RPMI8226 (cell line): ENCODE data around the gene ABHD1.

Experiments used
- DNase-seq: peaks from one replicate; pipeline ENCODE4 v3.0.0-alpha.2; 2015

ABHD1 gene

DNA sequence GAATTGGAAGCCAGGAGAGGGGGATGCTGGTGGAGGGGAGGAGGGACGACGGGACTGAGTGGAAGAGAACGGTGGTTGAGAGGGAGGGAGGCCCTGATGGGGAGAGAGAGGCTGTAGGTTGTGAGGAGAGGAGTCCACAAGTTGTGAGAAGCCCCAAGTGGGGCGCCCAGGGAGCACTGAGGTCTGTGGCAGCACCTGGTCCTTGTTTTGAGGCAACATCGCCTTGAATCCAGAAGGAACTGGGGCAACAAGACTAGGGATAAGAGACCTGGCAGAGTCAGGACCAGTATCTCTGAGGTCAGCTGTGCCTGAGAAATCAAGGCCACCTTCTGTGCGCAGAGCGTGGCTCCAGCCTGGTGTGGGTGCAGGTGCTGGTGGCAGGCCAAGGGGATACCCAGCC, 14.5 kb downstream of the ABHD1 start:
- no peak for DNase-seq

DNA sequence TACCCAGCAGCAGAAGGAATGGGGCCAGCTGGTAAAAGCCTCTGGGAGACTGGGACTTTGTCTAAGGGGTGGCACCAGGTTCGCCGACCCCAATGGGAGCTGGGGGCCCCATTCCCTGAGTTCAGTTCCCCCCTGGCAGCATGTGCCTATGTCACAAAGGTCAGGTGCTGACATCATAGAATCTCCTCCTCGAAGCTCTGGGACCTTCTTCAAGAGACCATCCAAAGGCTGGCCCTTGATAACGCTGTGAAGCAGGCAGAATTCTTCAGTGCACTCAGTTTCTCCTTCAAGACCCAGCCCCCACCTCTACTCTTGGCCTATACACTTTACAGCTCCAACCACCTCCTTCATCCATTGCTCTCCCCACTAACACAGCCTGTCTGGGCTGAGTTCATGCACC, 15.7 kb downstream of the ABHD1 start, which contains the start of gene PRR30:
Gene PRR30 (minus strand): TSS at position 101 of the 400 bp plus-strand sequence. CDS start 1,081 bp downstream, outside the sequence.
- no peak for DNase-seq

DNA sequence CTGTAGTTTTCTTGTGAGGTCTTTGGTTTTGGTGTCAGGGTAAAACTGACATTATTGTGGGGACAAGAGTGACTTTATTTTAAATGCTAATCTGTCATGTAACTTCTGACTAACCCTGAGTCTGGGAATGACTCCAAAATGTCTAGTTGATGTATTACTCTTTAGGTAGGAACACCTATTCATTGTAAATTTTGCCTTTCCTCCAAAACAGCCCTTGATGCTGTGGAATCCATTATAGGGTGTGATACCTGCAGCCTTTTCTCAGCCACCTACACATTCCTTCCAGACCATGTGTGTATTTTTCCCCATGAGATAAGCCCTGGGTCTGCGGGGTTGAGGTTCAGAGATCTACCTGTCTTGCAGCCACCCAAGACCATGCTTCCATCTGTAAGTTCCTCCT, 19.7 kb downstream of the ABHD1 start:
- DNase-seq = no peak

DNA sequence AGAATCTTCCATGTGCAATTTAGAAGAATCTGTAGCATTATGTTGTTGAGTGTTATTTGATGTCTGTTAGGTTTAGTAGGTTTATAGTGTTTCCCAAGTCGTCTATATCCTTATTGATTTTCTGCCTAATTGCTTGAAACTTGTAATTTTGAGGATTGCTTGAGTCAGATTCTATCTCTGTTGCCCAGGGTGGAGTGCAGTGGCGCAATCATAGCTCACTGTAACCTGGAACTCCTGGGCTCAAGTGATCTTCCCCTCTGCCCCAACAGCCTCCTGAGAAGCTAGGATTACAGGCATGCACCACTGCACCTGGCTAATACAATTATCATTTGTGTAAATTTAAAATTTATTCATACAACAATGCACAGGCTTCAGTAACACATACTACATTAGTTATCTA, 22.1 kb downstream of the ABHD1 start:
- DNase-seq = no peak

DNA sequence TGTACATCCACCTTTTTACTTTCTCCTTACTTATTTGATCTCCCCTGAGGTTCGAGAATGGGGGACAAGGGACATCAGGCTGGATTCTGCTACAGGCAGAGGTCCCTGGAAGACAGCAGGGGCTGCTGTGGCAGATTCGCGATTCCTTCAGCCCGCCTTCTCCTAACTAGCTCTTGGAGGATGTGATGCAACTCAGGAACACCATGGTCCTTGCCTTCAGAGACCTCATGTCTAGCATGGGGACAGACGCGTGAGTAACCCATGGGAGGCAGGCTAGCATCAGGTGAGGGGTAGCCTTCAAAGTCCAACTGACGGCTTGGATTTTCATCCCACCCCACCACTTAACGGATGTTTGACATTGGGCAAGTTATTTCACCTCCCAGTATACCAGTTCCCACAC, 24.3 kb downstream of the ABHD1 start:
- no peak for DNase-seq

DNA sequence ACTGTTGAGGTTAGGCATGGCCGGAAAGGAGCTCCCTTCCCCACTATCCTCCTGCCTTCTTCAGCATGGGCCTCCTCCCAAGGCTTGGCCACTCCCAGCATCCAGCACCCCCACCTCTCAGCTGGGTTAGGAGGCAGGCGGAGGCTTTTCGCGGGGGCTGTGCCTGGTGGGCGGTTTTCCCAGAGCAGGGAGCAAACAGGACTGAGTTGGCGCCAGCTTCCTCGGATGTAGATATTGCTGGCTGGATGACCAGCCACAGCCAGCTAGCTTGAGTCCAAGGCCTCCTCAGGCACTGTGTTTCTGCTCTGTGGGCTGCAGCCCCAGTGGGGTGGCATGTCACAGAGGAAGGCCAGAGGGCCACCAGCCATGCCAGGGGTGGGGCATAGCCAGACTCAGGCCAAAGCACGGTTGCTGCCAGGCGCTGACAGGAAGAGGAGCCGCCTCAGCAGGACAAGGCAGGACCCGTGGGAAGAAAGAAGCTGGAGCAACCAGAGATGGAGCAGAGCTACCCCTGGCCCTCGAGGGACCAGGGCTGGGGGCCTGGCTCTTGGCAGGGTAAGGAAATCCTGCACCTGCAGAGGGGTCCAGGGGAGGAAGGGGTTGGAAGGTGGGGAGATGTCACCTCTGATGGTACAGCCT, 25.3 kb downstream of the ABHD1 start, which contains the start of gene TCF23:
Gene TCF23 (plus strand): TSS at position 204 of the 639 bp plus-strand sequence. CDS start 130 bp downstream, at position 334.
- no peak for DNase-seq

DNA sequence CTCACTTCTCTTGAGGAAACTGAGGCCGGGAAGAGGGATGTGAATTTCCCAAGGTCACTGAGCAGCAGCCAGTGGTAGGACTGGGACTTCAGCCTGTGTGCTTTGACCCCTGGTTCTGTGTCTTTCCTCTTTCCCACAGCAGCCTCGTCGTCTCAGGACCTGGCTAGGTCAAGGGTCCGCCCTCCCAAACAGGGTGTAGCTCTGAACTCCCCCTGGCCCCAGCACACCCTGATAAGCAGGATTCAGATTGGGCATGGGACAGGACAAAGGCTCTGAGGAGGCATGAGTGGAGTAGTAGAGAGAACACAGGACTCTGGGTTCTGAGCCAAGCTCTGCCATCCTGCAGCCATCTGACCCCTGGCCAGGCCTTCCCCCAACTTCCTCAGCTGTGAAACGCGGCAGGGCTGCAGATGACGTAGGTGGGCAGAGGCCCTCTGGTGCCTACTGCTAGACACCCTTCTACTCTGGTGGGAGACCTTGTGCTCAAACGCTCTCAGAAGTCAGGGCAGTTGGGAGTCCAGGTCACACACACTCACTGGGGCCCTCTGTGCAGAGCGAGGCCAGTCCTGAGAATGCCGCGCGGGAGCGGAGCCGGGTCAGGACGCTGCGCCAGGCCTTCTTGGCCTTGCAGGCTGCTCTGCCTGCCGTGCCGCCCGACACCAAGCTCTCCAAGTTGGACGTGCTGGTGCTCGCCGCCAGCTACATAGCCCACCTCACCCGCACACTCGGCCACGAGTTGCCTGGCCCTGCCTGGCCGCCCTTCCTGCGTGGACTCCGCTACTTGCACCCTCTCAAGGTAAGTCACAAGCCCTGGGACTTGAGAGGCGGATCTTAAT, 26.2 kb downstream of the ABHD1 start:
- DNase-seq = no peak

DNA sequence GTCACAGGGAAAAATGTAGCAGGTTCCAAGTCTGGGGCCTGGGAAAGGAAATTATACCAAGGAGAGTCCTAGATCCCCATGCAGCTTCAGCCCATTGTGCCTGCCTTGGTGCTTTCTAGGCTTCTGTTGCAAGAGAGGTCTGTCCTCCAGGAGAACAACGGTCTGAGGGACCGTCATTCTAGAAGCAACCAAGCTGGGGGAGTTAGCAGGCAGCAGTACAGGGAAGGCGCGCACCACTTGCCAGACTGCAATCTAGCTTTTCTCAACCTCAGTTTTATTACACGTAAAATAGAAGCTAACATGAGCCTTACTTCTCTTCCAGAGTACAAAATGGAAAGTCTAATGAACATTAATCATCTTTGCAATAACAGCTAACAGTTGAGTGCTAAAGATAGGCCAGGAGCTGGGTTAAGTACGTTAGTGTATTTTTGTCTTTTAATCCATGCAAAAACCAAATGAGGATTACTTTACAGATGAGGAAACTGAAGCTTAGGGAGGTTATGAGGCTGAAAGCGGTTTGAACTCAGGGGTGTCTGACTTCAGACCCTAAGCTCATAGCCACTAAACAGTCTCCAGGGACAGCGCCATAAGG, 27.1 kb downstream of the ABHD1 start:
- DNase-seq = no peak

DNA sequence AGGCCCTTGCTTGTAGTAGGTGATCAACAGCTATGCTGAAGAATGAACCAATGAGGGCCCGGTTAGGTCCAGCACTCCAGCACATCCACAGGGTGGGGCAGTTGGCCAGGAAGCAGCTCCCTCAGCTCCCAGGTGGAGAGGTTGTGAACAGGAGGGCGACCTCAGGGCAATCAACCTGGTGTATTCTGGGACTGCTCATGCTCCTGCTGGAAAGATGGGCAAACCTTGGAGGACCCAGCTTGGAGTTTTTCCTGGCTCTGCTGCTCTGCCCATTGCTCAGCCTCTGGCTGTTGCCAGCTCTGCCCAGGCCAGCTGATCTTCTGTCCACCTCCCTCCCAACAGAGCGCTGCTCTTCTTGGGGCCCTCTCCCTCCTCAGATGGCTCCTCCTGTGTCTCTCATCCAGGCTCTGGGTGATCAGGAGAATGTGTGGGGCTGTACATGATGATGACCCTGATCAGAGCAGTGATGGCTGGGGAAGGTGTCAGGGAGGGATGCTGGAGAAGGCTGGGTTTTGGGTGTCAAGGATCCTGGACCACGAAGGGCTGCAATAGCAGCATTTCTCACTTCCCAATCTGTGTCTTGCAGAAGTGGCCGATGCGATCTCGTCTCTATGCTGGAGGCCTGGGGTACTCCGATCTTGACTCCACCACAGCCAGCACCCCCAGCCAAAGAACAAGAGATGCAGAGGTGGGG, 28.6 kb downstream of the ABHD1 start:
- peak; percentile 53 for DNase-seq

DNA sequence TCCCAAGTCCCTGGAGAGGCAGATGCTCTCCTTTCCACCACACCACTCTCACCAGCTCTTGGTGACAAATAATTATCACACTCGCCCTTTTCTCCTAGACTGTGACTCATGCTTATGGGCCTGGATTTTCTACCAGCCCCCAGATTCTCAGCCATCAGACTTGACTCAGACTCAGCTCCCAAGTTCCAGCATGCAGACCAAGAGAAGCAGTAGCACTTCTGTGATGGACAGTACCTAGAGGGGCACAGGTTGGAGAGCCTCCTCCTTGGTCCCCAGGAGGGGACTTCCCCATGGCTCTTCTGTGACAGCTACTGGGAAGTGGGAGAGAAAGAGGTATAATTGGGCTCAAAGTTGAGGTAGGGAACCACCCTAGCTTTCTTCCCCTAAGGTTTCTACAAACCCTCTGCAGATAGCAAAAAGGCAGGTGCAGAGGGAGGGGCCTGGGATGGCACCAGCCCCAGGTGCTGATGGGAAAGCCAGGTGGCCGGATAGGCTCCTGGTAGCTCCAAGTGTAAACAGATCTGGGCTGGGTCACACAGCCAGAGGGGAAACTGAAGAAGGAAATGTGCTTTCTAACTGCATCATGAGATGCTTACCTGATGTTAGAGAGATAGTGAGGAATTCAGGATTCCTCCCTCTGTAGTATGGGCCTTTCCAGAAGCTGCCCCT, 29.3 kb downstream of the ABHD1 start:
- peak; percentile 95 for DNase-seq

DNA sequence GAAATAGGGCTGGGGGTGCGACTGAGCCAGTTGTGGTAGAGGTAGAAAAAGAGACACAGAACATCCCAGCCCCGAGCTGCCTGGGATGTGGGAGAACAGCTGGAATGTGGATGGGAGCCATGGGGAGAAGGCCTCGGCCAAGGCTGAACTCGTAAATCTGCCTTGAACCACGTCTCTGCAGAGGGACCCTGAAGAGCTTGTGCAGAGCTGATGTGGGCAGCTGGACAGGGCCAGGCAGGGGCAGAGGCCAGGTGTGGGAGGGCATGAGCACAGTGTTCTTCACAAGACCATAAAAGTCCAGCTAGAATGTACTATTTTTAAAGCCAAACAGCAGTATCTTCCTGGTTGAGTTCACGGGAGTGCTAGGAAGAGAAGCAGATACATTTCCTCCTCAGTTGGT, 30.9 kb downstream of the ABHD1 start:
- no peak for DNase-seq

DNA sequence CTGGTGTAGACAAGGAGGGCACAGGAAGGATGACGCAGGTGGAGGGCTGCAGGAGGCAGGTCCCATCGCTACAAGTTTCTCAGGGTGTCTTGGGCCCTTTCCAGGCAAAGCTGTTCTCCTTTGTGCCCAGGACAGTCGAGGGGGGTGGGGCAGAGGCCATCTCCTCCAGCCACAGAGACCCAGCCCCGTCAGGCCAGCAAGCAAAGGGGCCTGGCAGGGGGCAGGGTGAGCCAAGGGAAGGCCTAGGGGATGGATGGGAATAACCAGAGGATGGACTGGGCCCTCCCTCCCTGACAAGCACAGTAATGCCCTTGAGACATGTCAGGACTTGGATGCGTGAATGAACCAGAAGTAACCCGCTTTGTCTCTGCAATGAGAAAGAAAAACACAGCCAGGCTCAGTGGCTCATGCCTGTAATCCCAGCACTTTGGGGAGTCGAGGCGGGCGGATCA, 31.5 kb downstream of the ABHD1 start:
- no peak for DNase-seq

DNA sequence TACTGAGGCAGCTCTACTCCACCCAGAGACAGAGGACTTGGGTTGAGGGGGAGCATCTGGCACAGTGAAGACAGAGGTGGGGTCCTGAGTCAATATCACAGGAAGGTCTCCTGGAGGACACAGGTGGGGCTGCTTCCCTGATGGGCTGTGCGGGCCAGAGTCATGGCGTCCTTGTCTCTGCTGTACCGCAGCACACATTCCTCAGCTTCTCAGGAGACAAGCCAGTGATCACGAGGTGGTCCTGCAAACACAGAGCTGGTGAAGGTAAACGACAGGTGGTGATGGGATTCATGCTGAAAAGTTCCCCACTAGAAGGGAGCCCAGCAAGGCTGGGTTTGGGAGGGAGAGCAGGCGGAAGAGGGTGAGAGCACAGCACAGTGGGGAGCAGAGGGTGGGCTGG, 34.9 kb downstream of the ABHD1 start:
- no peak for DNase-seq

DNA sequence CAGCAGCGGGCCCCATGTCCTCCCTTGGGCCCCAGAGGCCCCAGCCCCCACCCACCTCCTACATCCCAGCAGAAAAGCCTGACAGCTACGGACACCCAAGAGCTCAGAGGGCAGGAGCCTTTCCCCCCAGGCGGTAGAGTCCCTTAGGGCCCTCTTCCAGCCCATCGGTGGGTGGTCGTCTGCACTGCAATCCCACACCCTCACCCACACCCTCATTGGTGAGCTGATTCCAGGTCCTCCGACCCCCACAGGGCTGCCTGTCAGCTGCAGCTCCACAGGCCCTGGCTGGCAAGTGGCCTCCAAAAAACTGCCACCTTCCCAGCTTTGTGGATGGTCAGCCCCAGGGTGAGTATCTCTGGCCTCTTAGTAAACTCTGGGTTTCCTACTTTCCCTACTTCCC, 35.7 kb downstream of the ABHD1 start:
- no peak for DNase-seq

DNA sequence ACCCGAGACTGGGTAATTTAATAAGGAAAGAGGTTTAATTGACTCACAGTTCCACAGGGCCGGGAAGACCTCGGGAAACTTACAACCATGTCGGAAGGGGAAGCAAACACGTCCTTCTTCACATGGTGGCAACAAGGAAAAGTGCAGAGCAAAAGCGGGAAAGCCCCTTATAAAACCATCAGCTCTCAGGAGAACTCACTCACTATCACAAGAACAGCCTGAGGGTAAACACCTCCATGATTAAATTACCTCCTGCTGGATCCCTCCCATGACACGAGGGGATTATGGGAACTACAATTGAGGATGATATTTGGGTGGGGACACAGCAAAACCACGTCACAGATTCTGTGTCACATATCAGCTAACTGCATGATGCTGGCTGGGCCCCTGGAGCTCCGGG, 36.6 kb downstream of the ABHD1 start:
- no peak for DNase-seq

DNA sequence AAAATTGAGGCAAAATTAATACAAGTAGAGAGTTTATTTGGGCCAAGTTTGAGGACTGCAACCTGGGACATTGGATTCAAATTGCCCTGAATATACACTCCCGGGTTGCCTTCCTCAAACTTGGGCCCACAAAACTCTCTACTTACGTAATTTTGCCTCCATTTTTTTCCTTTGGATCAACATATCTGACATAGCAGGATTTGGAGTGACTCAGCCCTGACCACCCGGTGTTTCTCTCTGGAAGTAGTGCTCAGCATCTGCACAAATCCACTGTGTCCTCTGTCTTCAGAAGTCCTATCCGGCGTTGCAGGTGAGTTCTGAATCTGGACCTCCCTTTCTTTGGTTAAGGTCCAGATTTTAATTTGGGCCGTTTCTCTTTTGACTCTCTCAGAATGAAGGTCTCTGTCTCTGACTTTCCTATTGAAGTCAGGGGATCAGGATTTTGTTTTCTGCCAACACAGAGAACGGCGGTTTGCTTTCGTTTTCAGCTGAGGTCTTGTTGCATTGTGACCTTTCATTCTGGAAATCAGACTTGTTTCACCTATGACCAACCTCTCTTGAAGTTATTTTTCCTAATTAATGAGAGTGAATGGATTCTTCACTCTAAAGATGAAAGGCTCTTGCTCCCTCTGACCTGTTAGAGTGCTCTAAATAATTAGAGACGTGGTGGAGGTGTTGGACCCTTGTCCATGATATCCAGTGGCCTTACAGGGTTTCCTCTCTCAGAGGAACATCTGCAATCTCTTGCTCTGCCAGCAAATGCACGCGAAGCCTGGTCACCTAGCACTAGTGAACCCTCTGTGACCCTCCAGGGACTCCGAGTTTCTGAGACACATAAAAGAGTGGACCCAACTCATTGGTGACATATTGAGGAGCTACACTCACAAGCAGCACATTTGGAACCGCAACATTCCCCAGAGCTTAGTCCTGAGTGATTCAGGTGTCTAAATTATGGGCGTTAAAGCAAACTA, 38.8 kb downstream of the ABHD1 start:
- DNase-seq = peak; percentile 86

DNA sequence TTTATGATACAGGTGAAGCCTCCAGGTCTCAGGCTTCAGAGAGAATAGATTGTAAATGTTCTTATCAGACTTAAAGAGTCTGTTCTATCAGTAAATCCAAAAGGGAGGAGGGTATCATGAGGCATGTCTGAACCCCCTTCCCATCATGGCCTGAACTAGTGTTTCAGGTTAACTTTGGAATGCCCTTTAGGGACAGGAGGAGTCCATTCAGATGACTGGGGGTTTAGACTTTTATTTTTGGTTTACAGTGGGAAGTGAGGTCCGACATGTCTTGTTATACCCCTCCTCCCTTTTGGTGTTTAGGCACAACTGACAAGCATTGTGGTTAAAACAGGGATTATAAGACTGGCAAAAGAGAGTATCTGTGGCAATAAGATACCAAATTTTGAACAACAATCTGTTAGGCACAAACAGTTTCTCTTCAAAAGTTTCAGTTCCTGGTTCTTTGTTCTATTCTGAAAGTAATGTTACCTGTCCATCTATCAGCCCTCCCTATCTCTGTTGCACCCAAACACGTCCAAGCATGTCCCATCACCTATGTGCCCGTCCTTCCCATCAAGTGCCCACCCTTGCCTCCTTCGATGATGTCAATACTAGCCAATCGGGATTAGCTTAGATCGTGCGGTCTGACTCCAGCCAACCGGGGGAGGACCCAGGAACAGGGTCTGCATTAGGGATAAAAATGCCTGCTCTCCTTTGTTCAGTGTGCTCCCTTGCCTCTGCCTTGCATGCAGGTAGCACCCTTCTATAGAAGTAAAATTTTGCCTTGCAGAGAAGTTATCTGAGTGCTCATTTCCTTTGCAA, 41.5 kb downstream of the ABHD1 start:
- DNase-seq = peak; percentile 70

DNA sequence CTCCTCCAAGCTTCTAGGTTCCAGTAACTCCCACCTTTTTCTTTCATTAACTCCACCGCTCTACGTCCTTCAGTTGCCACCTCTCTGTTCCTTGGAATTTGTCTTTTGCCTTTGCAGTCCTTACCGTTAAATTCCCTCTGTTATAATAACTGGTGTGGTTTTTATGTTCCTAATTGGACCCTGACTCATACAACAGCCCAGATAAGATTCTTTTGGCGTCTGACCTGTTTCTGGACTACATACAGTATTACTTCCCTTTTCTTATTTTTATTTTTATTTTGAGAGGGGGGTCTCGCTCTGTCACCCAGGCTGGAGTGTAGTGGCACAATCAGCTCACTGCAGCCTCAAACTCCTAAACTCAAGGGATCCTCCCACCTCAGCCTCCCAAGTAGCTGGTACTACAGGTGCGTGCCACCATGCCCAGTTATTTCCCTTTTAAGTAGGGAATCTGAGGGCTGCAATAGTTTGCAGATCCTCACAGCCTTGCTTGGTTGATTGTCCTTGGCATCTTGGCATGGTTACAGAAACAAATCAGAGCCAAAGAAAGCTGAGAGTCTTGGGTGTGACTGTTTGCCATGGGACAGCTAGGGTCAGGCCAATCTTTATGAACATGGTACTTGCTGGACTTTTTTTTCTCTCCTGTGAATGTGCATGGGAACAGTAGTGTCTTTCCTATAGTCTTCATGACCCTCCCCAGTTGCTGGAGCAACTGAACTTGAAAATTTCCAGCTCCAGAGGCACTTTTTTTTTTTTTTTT, 47.1 kb downstream of the ABHD1 start:
- no peak for DNase-seq

DNA sequence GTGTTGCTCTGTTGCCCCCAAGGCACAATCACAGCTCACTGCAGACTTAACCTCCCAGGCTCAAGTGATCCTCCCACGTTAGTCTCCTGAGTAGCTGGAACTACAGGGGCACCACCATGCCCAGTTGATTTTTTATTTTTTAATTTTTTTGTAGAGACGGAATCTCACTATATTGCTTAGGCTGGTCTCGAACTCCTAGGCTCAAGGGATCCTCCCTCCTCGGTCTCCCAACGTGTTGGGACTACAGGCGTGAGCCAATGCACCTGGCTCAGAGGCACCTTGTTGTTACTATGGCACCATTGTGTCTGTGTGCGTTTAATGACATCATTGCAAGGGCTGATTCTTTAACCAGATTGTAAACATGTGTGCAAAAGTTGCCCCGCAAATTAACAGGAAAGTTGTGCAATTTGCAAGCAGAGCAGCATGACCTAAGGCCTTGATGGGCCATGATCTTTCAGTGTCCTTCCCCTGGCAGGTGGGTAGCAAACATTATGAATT, 47.8 kb downstream of the ABHD1 start:
- no peak for DNase-seq

DNA sequence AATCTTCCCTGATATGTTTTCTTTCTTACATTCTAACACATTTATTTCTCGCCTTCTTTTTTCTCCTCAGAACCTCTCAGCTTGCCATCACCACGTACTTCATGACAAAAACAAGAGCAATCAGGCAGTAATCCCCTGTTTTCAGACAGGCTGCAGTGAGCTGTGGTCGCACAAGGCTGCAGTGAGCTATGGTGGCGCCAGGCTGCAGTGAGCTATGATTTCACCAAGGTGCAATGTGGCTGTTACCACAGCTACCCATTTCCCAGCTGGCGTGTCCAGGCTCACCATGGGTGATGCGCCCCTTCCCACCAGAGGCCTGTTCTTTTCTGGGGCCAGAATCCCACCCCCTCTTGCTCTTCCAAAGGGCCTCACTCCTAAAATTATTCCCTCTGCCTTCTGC, 51.0 kb downstream of the ABHD1 start:
- DNase-seq = no peak
